Psoas muscle (tissue), 8 donors: Measurements from ENCODE around the gene RTN4RL2. TPM values are rescaled to one million over a fixed set of nuclear protein-coding genes. Genes with fewer than 3 reads are reported as not detected.

Experiments
- ATAC-seq, 4 donors: fragments of 200-7000 bp; cut with Tn5 transposase; one replicate each; pipeline ENCODE4 v1.9.1; 2020; ENCODE audit warnings: moderate library complexity in 3 of 4, mild to moderate bottlenecking in 2 of 4
- DNase-seq, 2 donors: peaks; one replicate each; pipeline ENCODE4 v3.0.0-alpha.2; 2020
- H3K27ac ChIP-seq: fragments of 200-600 bp; one replicate; pipeline ENCODE4 v1.8.0; 2022
- H3K27me3 ChIP-seq, 3 donors: fragments of 200-600 bp in 1 of 3; one replicate each; pipeline versions ENCODE4 v1.6.1 to v1.8.0; 2013 to 2022; ENCODE audit warnings: low read length in 2 of 3, mild to moderate bottlenecking in 2 of 3, moderate library complexity in 1 of 3; ENCODE audit not compliant: insufficient read depth in 3 of 3
- H3K36me3 ChIP-seq, 2 donors: fragments of 200-600 bp in 1 of 2; one replicate each; pipeline versions ENCODE4 v1.6.1 to v1.8.0; 2013 to 2022; ENCODE audit warnings: low read depth in 1 of 2, mild to moderate bottlenecking in 1 of 2, moderate library complexity in 1 of 2; ENCODE audit not compliant: insufficient read depth in 1 of 2
- H3K4me1 ChIP-seq: fragments of 200-600 bp; one replicate; pipeline ENCODE4 v1.8.0; 2022
- H3K4me3 ChIP-seq: fragments of 200-600 bp; one replicate; pipeline ENCODE4 v1.8.0; 2022; ENCODE audit warnings: mild to moderate bottlenecking
- H3K9me3 ChIP-seq: fragments of 200-600 bp; one replicate; pipeline ENCODE4 v1.8.0; 2022
- CTCF ChIP-seq: fragments of 200-600 bp; IDR thresholded peaks from one replicate; pipeline ENCODE4 v1.8.0; 2022; ENCODE audit warnings: antibody characterized with exemption
- WGBS, 3 donors: extraction: QIAGEN DNeasy Blood & Tissue Kit; methylation state at CpG; one replicate each; pipeline versions ENCODE4 v1.1.6 to v1.1.7; 2013; 5-methylcytosine and 5-hydroxymethylcytosine counted together
- intact Hi-C, 2 donors: fragments of 100-400 bp; cut with DNase I; formaldehyde crosslinking; loops; one replicate each; pipeline versions ENCODE4 v1.11.0 to v1.14.2; 2022
- polyA plus RNA-seq, 3 donors: library from polyadenylated mRNA; stranded (reverse); fragments of 200-250 nt; gene quantifications; one replicate each; pipeline ENCODE4 v1.2.3, GENCODE V29; 2013
- total RNA-seq, 4 donors: library from RNA; stranded (reverse); fragmentation: NEBNext Ultra II Directional in 2 of 4; extraction: Animal tissue kit (Norgen Biotek cat#: 25700) in 2 of 4; gene quantifications; one replicate each; pipeline versions ENCODE4 v1.2.1 to v1.2.4, GENCODE V29; 2021 to 2023
- donor health status: healthy with polysubstance abuse.
- donor health status: DM: no; HTN: no; CAD: no; lungs with moderate emphysema.
- donor health status: Bipolar disorder and iron deficiency.
- donor health status: healthy.
- donor health status: DM: yes; HTN: yes; CAD: no.
- donor health status: DM: no; HTN: no; CAD: no.
- donor health status: DM: no; HTN: no; CAD: no.
- donor health status: DM: yes; HTN: yes; CAD: no.

Gene RTN4RL2
- total and polyA plus RNA-seq, 7 donors, result 0.44 to 1.1 (median 0.77) TPM

- no peaks in the 10 kb centered on the region for H3K27me3 ChIP-seq
- H3K27ac ChIP-seq, result no peak overlapping the region
- peaks cover 0 to 16% of the 10 kb centered on the region in 2 donors for H3K36me3 ChIP-seq
- H3K4me1 ChIP-seq, result no peaks in the 10 kb centered on the region
- DNase-seq (no peak), ATAC-seq (no peak)
- no peak for TF ChIP-seq CTCF
- H3K4me3 ChIP-seq, result no peak overlapping the region
- 84 to 95% (median 86%) methylated on average over 7 of the region's 7 CpGs for WGBS, 3 donors
- H3K9me3 ChIP-seq, result no peaks in the 10 kb centered on the region
- intact Hi-C loops, result no loop called here
Measured at GRCh38 chr11:57508341-57509170, 48.2 kb downstream of the RTN4RL2 start.

- Histone ChIP-seq H3K27ac (no peak overlapping the region), H3K4me1 (peaks cover 11% of the 10 kb centered on the region), H3K4me3 (no peak overlapping the region), H3K9me3 (no peaks in the 10 kb centered on the region), H3K27me3 (no peaks in the 10 kb centered on the region), H3K36me3 (peaks cover 0 to 8% of the 10 kb centered on the region in 2 donors)
- WGBS, 3 donors, result 77 to 89% (median 81%) methylated on average over 6 of the region's 6 CpGs
- no peak for ATAC-seq
- DNase-seq, result no peak
- intact Hi-C loops, result no loop called here
- TF ChIP-seq CTCF, result no peak
Measured at GRCh38 chr11:57511741-57512430, 51.6 kb downstream of the RTN4RL2 start.

DNA sequence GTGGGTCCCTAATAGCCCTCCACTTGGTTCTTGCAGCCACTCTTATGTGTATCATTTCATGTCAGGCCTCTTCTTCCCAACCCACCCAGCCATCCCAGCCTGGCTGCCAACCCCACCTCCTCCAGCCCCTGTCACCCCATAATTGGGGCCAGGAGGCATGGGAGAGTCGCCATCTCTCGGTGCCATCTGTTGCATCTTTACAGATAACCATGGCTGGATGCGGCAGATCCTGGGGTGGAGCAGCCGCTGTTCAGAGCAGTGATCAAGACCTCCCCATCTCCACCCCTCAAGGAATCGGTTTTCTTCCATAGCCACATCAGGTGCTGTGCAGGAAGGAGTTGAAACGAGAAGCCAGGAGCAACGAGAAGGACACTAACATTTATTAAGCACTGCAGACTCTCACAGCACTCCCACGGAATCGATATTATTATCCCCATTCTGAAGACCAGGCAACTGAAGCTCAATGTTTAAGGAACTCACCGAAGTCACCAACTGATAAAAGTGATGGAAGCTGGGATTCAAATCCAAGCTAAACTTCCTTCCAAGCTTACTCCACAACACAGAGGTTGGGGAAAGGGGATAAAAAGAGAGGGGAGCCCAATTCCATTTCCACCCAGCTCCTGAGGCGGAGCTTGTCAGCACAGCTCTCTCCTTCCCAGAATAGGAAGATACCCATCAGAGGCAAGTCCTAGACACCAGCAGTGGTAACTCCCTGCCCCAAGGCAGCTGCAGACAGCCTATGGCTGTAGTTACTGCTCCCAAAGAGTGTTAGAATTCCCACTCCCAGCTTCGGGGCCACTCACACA is 52.5 kb downstream of the RTN4RL2 start:
- Histone ChIP-seq H3K27ac (peak overlapping the region; percentile 68), H3K4me3 (no peak overlapping the region), H3K27me3 (no peaks in the 10 kb centered on the region), H3K36me3 (peaks cover 0 to 8% of the 10 kb centered on the region in 2 donors), H3K4me1 (peaks cover 11% of the 10 kb centered on the region), H3K9me3 (no peaks in the 10 kb centered on the region)
- 70 to 78% (median 70%) methylated on average over 12 of the region's 12 CpGs for WGBS, 3 donors
- TF ChIP-seq CTCF, result no peak
- ATAC-seq, result no peak
- DNase-seq, result no peak
- intact Hi-C loops, result no loop called here

DNA sequence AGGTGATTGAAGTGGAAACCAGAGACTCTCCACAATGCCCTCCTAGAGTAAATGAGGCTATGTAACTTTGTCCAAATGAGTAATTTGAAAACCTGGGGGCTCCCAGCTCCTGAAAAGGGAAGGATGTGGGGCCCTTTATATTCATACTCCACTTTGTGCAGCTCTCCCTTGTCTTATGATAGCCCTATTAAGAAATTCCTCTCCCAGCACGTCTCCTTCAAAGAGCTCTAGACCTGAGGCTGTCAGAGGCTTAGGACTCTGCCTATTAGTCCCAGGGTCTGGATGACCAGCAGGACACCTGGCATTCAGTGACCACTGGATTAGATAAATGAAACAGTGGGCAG is 53.1 kb downstream of the RTN4RL2 start:
- Histone ChIP-seq H3K27me3 (no peaks in the 10 kb centered on the region), H3K36me3 (peaks cover 0 to 8% of the 10 kb centered on the region in 2 donors), H3K27ac (peak overlapping the region; percentile 68), H3K4me1 (peaks cover 11% of the 10 kb centered on the region), H3K9me3 (no peaks in the 10 kb centered on the region), H3K4me3 (peak overlapping the region; percentile 77)
- ATAC-seq, result no peak
- TF ChIP-seq CTCF, result no peak
- DNase-seq, result no peak
- intact Hi-C loops, result no loop called here
- WGBS, 3 donors, result 39 to 69% (median 56%) methylated on average over 1 of the region's 1 CpG
